Ishikawa (cell line): ENCODE data around the gene SUSD5.

Experiments
- CEBPB ChIP-seq: IDR thresholded peaks from 2 replicates; pipeline ENCODE4 v1.6.1; 2012
- CREB1 ChIP-seq: IDR thresholded peaks from 2 replicates; pipeline ENCODE4 v1.6.1; 2012; ENCODE audit warnings: low read depth
- EGR1 ChIP-seq: IDR thresholded peaks from 2 replicates; pipeline ENCODE4 v1.6.1; 2012
- EP300 ChIP-seq: IDR thresholded peaks from 2 replicates; pipeline ENCODE4 v1.6.1; 2012; ENCODE audit warnings: borderline replicate concordance
- FOXM1 ChIP-seq: IDR thresholded peaks from 2 replicates; pipeline ENCODE4 v1.6.1; 2012; ENCODE audit warnings: low read depth, borderline replicate concordance
- MAX ChIP-seq: IDR thresholded peaks from 2 replicates; pipeline ENCODE4 v1.6.1; 2012
- NFIC ChIP-seq: IDR thresholded peaks from 2 replicates; pipeline ENCODE4 v1.6.1; 2012
- RAD21 ChIP-seq: IDR thresholded peaks from 2 replicates; pipeline ENCODE4 v1.6.1; 2012; ENCODE audit warnings: low read depth
- TAF1 ChIP-seq: IDR thresholded peaks from 2 replicates; pipeline ENCODE4 v1.6.1; 2012; ENCODE audit warnings: low read depth, mild to moderate bottlenecking
- TCF12 ChIP-seq: IDR thresholded peaks from 2 replicates; pipeline ENCODE4 v1.6.1; 2012; ENCODE audit warnings: low read depth
- TEAD4 ChIP-seq: IDR thresholded peaks from 2 replicates; pipeline ENCODE4 v1.6.1; 2012
- USF1 ChIP-seq: IDR thresholded peaks from 2 replicates; pipeline ENCODE4 v1.6.1; 2012
- YY1 ChIP-seq: IDR thresholded peaks from 2 replicates; pipeline ENCODE4 v1.6.1; 2012; ENCODE audit warnings: low read depth
- ZBTB7A ChIP-seq: IDR thresholded peaks from 2 replicates; pipeline ENCODE4 v1.6.1; 2012; ENCODE audit warnings: low read depth
- TF ChIP-seq, protein P1 (sequence below): IDR thresholded peaks from 2 replicates; pipeline ENCODE4 v1.6.1; 2012; ENCODE audit warnings: low read depth, mild to moderate bottlenecking

Gene SUSD5

DNA sequence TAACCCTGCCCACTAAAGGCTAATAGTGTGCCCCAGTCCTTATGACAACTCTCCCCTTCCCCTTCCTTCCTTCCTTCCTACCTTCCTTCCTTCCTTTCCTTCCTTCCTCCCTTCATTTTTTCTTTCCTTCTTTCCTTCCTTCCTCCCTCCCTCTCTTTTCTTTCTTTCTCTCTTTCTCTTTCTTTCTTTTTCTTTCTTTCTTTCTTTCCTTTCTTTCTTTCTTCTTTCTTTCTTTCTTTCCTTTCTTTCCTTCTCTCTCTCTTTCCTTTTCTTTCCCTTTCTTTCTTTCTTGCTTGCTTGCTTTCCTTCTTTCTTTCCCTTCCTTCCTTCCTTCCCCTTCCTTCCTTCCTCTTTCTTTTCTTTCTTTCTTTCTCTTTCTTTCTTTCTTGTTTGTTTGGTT, 28.2 kb upstream of the SUSD5 start:
- TF ChIP-seq TEAD4 (no peak), FOXM1 (no peak), NFIC (no peak), CREB1 (no peak), RAD21 (no peak), EGR1 (no peak), YY1 (no peak), TCF12 (no peak), MAX (no peak), CEBPB (no peak), TAF1 (no peak), EP300 (no peak), USF1 (no peak), ZBTB7A (no peak)
- TF ChIP-seq, protein P1, sequence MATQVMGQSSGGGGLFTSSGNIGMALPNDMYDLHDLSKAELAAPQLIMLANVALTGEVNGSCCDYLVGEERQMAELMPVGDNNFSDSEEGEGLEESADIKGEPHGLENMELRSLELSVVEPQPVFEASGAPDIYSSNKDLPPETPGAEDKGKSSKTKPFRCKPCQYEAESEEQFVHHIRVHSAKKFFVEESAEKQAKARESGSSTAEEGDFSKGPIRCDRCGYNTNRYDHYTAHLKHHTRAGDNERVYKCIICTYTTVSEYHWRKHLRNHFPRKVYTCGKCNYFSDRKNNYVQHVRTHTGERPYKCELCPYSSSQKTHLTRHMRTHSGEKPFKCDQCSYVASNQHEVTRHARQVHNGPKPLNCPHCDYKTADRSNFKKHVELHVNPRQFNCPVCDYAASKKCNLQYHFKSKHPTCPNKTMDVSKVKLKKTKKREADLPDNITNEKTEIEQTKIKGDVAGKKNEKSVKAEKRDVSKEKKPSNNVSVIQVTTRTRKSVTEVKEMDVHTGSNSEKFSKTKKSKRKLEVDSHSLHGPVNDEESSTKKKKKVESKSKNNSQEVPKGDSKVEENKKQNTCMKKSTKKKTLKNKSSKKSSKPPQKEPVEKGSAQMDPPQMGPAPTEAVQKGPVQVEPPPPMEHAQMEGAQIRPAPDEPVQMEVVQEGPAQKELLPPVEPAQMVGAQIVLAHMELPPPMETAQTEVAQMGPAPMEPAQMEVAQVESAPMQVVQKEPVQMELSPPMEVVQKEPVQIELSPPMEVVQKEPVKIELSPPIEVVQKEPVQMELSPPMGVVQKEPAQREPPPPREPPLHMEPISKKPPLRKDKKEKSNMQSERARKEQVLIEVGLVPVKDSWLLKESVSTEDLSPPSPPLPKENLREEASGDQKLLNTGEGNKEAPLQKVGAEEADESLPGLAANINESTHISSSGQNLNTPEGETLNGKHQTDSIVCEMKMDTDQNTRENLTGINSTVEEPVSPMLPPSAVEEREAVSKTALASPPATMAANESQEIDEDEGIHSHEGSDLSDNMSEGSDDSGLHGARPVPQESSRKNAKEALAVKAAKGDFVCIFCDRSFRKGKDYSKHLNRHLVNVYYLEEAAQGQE = no peak

DNA sequence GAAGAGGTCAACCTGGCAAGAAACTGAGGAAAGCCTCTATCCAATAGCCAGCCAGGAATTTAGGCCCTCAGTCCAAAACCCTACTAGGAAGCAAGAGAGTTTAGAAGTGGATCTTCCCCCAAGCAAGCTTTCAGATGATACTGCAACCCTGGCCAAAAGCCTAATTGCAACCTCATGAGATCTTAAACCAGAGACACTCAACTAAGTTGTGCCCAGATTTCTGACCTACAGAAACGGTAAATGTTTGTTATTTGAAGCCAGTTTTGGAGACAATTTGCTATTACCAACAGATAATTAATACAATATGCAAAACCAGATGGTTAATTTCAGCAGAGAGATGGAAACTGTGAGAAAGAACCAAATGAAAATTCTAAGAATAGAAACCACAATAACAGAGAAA, 21.7 kb upstream of the SUSD5 start:
- TF ChIP-seq YY1 (no peak), EP300 (no peak)

- TF ChIP-seq CREB1 = no peak
- TF ChIP-seq, protein P1 = no peak
- TF ChIP-seq YY1 = no peak
- no peak for TF ChIP-seq FOXM1
- no peak for TF ChIP-seq TAF1
- TF ChIP-seq TCF12 = no peak
- TF ChIP-seq ZBTB7A = no peak
- no peak for TF ChIP-seq NFIC
- no peak for TF ChIP-seq TEAD4
- no peak for TF ChIP-seq USF1
These were observed 20.3 kb upstream of the SUSD5 start for GRCh38 chr3:33238923-33239322.

DNA sequence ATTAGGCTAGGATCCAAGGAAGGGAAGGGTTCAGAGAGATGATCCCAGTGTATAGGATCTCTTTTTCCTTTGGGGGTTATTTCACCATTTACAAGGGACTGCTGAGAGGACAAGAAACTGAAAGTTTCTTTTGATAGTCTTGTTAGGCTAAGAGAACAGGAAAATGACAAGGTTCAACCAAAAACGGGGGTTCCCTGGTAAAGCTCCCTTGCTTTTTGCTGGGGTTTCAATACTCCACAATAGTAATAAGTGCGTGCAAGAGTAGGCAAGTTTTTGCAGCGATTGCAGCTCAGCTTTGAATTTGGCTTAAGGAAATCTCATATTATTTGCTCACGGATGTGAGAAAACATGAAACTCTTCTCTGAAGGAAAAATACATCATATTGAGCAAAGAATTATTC, 18.8 kb upstream of the SUSD5 start:
- TF ChIP-seq CEBPB (no peak), EGR1 (no peak), CREB1 (no peak), TCF12 (no peak), USF1 (no peak), NFIC (no peak), MAX (no peak), YY1 (no peak), TAF1 (no peak), ZBTB7A (no peak)
- TF ChIP-seq, protein P1 = no peak

- TF ChIP-seq RAD21 = no peak
- no peak for TF ChIP-seq ZBTB7A
- TF ChIP-seq YY1 = no peak
- no peak for TF ChIP-seq CREB1
- TF ChIP-seq CEBPB = no peak
- TF ChIP-seq, protein P1 = no peak
- TF ChIP-seq MAX = no peak
- no peak for TF ChIP-seq NFIC
- no peak for TF ChIP-seq TCF12
- TF ChIP-seq EGR1 = no peak
- TF ChIP-seq FOXM1 = no peak
- TF ChIP-seq TEAD4 = no peak
- TF ChIP-seq TAF1 = no peak
These were observed 17.4 kb upstream of the SUSD5 start for GRCh38 chr3:33236005-33236404.
